Liver (tissue), 3 donors: ENCODE results near the gene OTOG.

ENCODE experiments used
- ATF3 ChIP-seq: IDR thresholded peaks from 2 replicates; pipeline ENCODE4 v1.6.1; 2016; ENCODE audit warnings: antibody characterized with exemption
- CTCF ChIP-seq: fragments of 150-350 bp; IDR thresholded peaks from 2 replicates; pipeline ENCODE4 v1.5.1; 2017; ENCODE audit warnings: improper control_type of control experiment, low read depth, low read length; ENCODE audit not compliant: missing input control
- EGR1 ChIP-seq, 2 donors: IDR thresholded peaks; 2 replicates each; pipeline ENCODE4 v1.6.1; 2016 to 2018; ENCODE audit warnings: antibody characterized with exemption in 2 of 2, low read depth in 2 of 2
- FOXA1 ChIP-seq: IDR thresholded peaks from 2 replicates; pipeline ENCODE4 v1.6.1; 2016; ENCODE audit warnings: antibody characterized with exemption
- GABPA ChIP-seq, 2 donors: IDR thresholded peaks in 1 of 2; conservative IDR thresholded peaks in 1 of 2; 2 replicates each; pipeline ENCODE4 v1.6.1; 2016; ENCODE audit warnings: antibody characterized with exemption in 2 of 2, mild to moderate bottlenecking in 1 of 2, moderate library complexity in 1 of 2
- JUND ChIP-seq, 2 donors: IDR thresholded peaks; 2 replicates each; pipeline ENCODE4 v1.6.1; 2016; ENCODE audit warnings: antibody characterized with exemption in 2 of 2
- MAX ChIP-seq: IDR thresholded peaks from 2 replicates; pipeline ENCODE4 v1.6.1; 2016; ENCODE audit warnings: antibody characterized with exemption
- RAD21 ChIP-seq, 2 donors: IDR thresholded peaks; 2 replicates each; pipeline ENCODE4 v1.6.1; 2016; ENCODE audit warnings: antibody characterized with exemption in 2 of 2, mild to moderate bottlenecking in 2 of 2
- REST ChIP-seq: IDR thresholded peaks from 2 replicates; pipeline ENCODE4 v1.6.1; 2016; ENCODE audit warnings: antibody characterized with exemption, mild to moderate bottlenecking
- RXRA ChIP-seq, 2 donors: IDR thresholded peaks; 2 replicates each; pipeline ENCODE4 v1.6.1; 2017 to 2018; ENCODE audit warnings: antibody characterized with exemption in 2 of 2, mild to moderate bottlenecking in 1 of 2
- SP1 ChIP-seq: IDR thresholded peaks from 2 replicates; pipeline ENCODE4 v1.6.1; 2018; ENCODE audit warnings: antibody characterized with exemption, mild to moderate bottlenecking
- TAF1 ChIP-seq: conservative IDR thresholded peaks from 2 replicates; pipeline ENCODE4 v1.6.1; 2016; ENCODE audit warnings: antibody characterized with exemption, mild to moderate bottlenecking
- YY1 ChIP-seq: IDR thresholded peaks from 2 replicates; pipeline ENCODE4 v1.6.1; 2016; ENCODE audit warnings: antibody characterized with exemption, mild to moderate bottlenecking
- ZBTB33 ChIP-seq: IDR thresholded peaks from 2 replicates; pipeline ENCODE4 v1.6.1; 2016; ENCODE audit warnings: antibody characterized with exemption
- donor health status: healthy.
- donor health status: healthy.

GRCh38 chr11:17547051-17547577 lies at the start of gene OTOG:
- TF ChIP-seq CTCF (no peak), MAX (no peak), REST (no peak), YY1 (no peak), SP1 (no peak), JUND (IDR thresholded peaks at IDR 0.05) (no peak), ZBTB33 (no peak), GABPA (IDR thresholded peaks at IDR 0.05 in 1 of 2, conservative IDR thresholded peaks at IDR 0.05 in 1 of 2) (no peak), RAD21 (IDR thresholded peaks at IDR 0.05) (no peak), FOXA1 (no peak), TAF1 (no peak), ATF3 (no peak), EGR1 (IDR thresholded peaks at IDR 0.05; ENCODE audit: low read depth in 2 of 2) (no peak), RXRA (IDR thresholded peaks at IDR 0.05) (no peak)
